IMR-90 (cell line): Measurements from ENCODE around the gene BDNF. TPM values are rescaled to one million over a fixed set of nuclear protein-coding genes. Genes with fewer than 3 reads are reported as not detected.

Experiments used
- ATAC-seq: fragments of 200-7000 bp; cut with Tn5 transposase; 2 replicates; pipeline ENCODE4 v1.9.1; 2020; ENCODE audit warnings: low read depth, mild to moderate bottlenecking, moderate library complexity
- BruUV-seq: library from RNA; stranded (reverse); fragments of 400-500 nt; replicated peaks from 2 replicates; lab custom pipeline; 2021; lab: Mats Ljungman, UMichigan
- CTCF ChIA-PET: fragments of 300-600 bp; formaldehyde crosslinking; extraction: SDS; loops from one replicate; lab custom pipeline; 2021; ENCODE audit warnings: antibody characterized with exemption; lab: Yijun Ruan, JAX
- POLR2A ChIA-PET: fragments of 300-600 bp; sonication (Branson Sonifier 250); formaldehyde crosslinking; loops from one replicate; lab custom pipeline; 2022; ENCODE audit warnings: antibody characterized with exemption; ENCODE audit not compliant: unreplicated experiment; lab: Charles Lee
- DNase-seq: peaks from one replicate; pipeline ENCODE4 v3.0.0; 2013
- H2AFZ ChIP-seq: replicated peaks from 2 replicates; pipeline ENCODE3; 2013; ENCODE audit warnings: low read length, mild to moderate bottlenecking; ENCODE audit not compliant: poor library complexity
- H2AK5ac ChIP-seq: 2 replicates; pipeline ENCODE4 v1.6.1; 2013; ENCODE audit warnings: low read depth, low read length, inconsistent platforms
- H2AK9ac ChIP-seq: replicated peaks from 2 replicates; pipeline ENCODE3; 2013; ENCODE audit warnings: mild to moderate bottlenecking, low read depth, low read length, moderate library complexity; ENCODE audit not compliant: poor library complexity
- H2BK120ac ChIP-seq: 2 replicates; pipeline ENCODE4 v1.6.1; 2013; ENCODE audit warnings: low read depth, low read length, inconsistent platforms
- H2BK15ac ChIP-seq: 3 replicates; pipeline ENCODE4 v1.6.1; 2013; ENCODE audit warnings: low read depth, low read length, inconsistent platforms
- H2BK20ac ChIP-seq: 2 replicates; pipeline ENCODE4 v1.6.1; 2013; ENCODE audit warnings: low read depth, mild to moderate bottlenecking, inconsistent platforms, low read length, moderate library complexity
- H2BK5ac ChIP-seq: 2 replicates; pipeline ENCODE4 v1.6.1; 2013; ENCODE audit warnings: mild to moderate bottlenecking, low read depth, low read length, inconsistent platforms; ENCODE audit not compliant: poor library complexity, severe bottlenecking
- H3K14ac ChIP-seq: replicated peaks from 2 replicates; pipeline ENCODE4 v1.6.1; 2013; ENCODE audit warnings: low read depth, low read length, inconsistent platforms
- H3K18ac ChIP-seq: 2 replicates; pipeline ENCODE4 v1.6.1; 2013; ENCODE audit warnings: low read depth, low read length, control low read depth
- H3K23ac ChIP-seq: 2 replicates; pipeline ENCODE4 v1.6.1; 2013; ENCODE audit warnings: low read depth, low read length, inconsistent platforms
- H3K27ac ChIP-seq: 2 replicates; pipeline ENCODE4 v1.5.1; 2013; ENCODE audit warnings: mild to moderate bottlenecking, control low read depth, low read length; ENCODE audit not compliant: insufficient read depth
- H3K27me3 ChIP-seq: 2 replicates; pipeline ENCODE4 v1.6.1; 2013; ENCODE audit warnings: low read length; ENCODE audit not compliant: control insufficient read depth, insufficient read depth
- H3K36me3 ChIP-seq: 2 replicates; pipeline ENCODE4 v1.6.1; 2013; ENCODE audit warnings: low read length, mixed read lengths; ENCODE audit not compliant: control insufficient read depth, insufficient read depth
- H3K4ac ChIP-seq: 2 replicates; pipeline ENCODE4 v1.6.1; 2013; ENCODE audit warnings: low read depth, low read length, inconsistent platforms
- H3K4me1 ChIP-seq: 2 replicates; pipeline ENCODE4 v1.6.1; 2013; ENCODE audit warnings: low read length, mixed read lengths; ENCODE audit not compliant: control insufficient read depth, insufficient read depth
- H3K4me2 ChIP-seq: 2 replicates; pipeline ENCODE4 v1.6.1; 2013; ENCODE audit warnings: low read depth, mild to moderate bottlenecking, control low read depth, low read length, moderate library complexity
- H3K4me3 ChIP-seq: 2 replicates; pipeline ENCODE4 v1.5.1; 2013; ENCODE audit warnings: low read depth, mild to moderate bottlenecking, control low read depth, low read length, moderate library complexity; ENCODE audit not compliant: insufficient read depth
- H3K56ac ChIP-seq: 2 replicates; pipeline ENCODE4 v1.6.1; 2013; ENCODE audit warnings: low read length, inconsistent platforms; ENCODE audit not compliant: insufficient read depth; ENCODE audit errors: extremely low read depth
- H3K79me1 ChIP-seq, 2 experiments: 2 replicates each; pipeline ENCODE4 v1.6.1; 2013; ENCODE audit warnings: low read length in 2 of 2, inconsistent platforms in 1 of 2, low read depth in 1 of 2
- H3K9ac ChIP-seq: 2 replicates; pipeline ENCODE4 v1.6.1; 2013; ENCODE audit warnings: low read depth, low read length, control low read depth
- H3K9me1 ChIP-seq: 2 replicates; pipeline ENCODE4 v1.6.1; 2013; ENCODE audit warnings: low read length, inconsistent platforms; ENCODE audit not compliant: insufficient read depth
- H3K9me3 ChIP-seq: 2 replicates; pipeline ENCODE4 v1.6.1; 2013; ENCODE audit warnings: low read length; ENCODE audit not compliant: control insufficient read depth, insufficient read depth
- H4K20me1 ChIP-seq: 2 replicates; pipeline ENCODE4 v1.6.1; 2013; ENCODE audit warnings: low read length, inconsistent platforms; ENCODE audit not compliant: insufficient read depth
- H4K5ac ChIP-seq: 2 replicates; pipeline ENCODE4 v1.6.1; 2013; ENCODE audit warnings: mild to moderate bottlenecking, low read depth, low read length, control low read depth
- H4K8ac ChIP-seq, 2 experiments: 2 replicates each; pipeline ENCODE4 v1.6.1; 2013; ENCODE audit warnings: low read depth in 2 of 2, low read length in 2 of 2, control low read depth in 1 of 2, inconsistent platforms in 1 of 2
- H4K91ac ChIP-seq: 2 replicates; pipeline ENCODE4 v1.6.1; 2013; ENCODE audit warnings: low read depth, low read length, inconsistent platforms; ENCODE audit not compliant: insufficient read depth
- BHLHE40 ChIP-seq: fragments of 150-350 bp; IDR thresholded peaks from 2 replicates; pipeline ENCODE4 v1.6.1; 2016; ENCODE audit warnings: mild to moderate bottlenecking, low read depth, low read length
- MAFK ChIP-seq: IDR thresholded peaks from 2 replicates; pipeline ENCODE4 v1.6.1; 2012; ENCODE audit warnings: low read depth, low read length, improper control_type of control experiment
- MXI1 ChIP-seq: IDR thresholded peaks from 2 replicates; pipeline ENCODE4 v1.6.1; 2012; ENCODE audit warnings: low read depth, mild to moderate bottlenecking, low read length, moderate library complexity, borderline replicate concordance
- NFE2L2 ChIP-seq: fragments of 150-350 bp; IDR thresholded peaks from 2 replicates; pipeline ENCODE4 v1.6.1; 2016; ENCODE audit warnings: low read depth, mild to moderate bottlenecking, low read length
- POLR2A ChIP-seq: IDR thresholded peaks from 2 replicates; pipeline ENCODE4 v1.6.1; 2012; ENCODE audit warnings: mild to moderate bottlenecking, low read depth, low read length
- RCOR1 ChIP-seq: IDR thresholded peaks from 2 replicates; pipeline ENCODE4 v1.6.1; 2012; ENCODE audit warnings: mild to moderate bottlenecking, low read length, improper control_type of control experiment; ENCODE audit not compliant: insufficient replicate concordance
- USF2 ChIP-seq: fragments of 150-350 bp; IDR thresholded peaks from 2 replicates; pipeline ENCODE4 v1.6.1; 2017; ENCODE audit warnings: mild to moderate bottlenecking, antibody characterized with exemption, low read length, low read depth
- WGBS, 2 experiments: methylation state at CpG; one replicate each; pipeline versions ENCODE4 v1.1.5 to v1.1.7; 2013; ENCODE audit warnings: missing lambda C conversion rate in 2 of 2; ENCODE audit not compliant: insufficient read length in 1 of 2; ENCODE audit errors: extremely low coverage in 2 of 2; 5-methylcytosine and 5-hydroxymethylcytosine counted together
- dilution Hi-C: fragments of 300-500 bp; cut with HindIII; formaldehyde crosslinking; loops from one replicate; pipeline ENCODE4 v1.14.3; 2018; ENCODE audit warnings: low sequenced_read_pairs; ENCODE audit not compliant: unreplicated experiment
- in situ Hi-C: fragments of 300-500 bp; cut with MboI; formaldehyde crosslinking; loops from 3 replicates; pipeline ENCODE4 v1.14.3; 2019; ENCODE audit warnings: low sequenced_read_pairs, inconsistent platforms, mixed read lengths
- intact Hi-C: fragments of 100-400 bp; cut with micrococcal nuclease; formaldehyde crosslinking; loops from 2 replicates; pipeline ENCODE4 v1.10.0; 2022
- polyA plus RNA-seq, 3 experiments: library from polyadenylated mRNA; depleted of rRNA; stranded (reverse); fragments of >200 nt; gene quantifications; 2 replicates each; pipeline ENCODE4 v1.2.3, GENCODE V29; 2012; ENCODE audit warnings: low replicate concordance in 1 of 3
- total RNA-seq: library from RNA; depleted of rRNA; stranded (reverse); fragments of >200 nt; gene quantifications from 2 replicates; pipeline ENCODE4 v1.2.3, GENCODE V29; 2012

BDNF gene
- total and polyA plus RNA-seq, 2 of the 4 experiments (the other 2 are of a cell fraction), result 94.8 to 152 TPM

- ChIA-PET CTCF (interaction anchor here (0.5 to 1.7 kb wide), 10 partner anchors 20 to 1630 kb away, joined by 3 to 5 read pairs (median 3); no protein-coding TSS in a partner anchor), POLR2A (interaction anchor here (0.6 to 2.4 kb wide), 14 partner anchors 11 to 1630 kb away, joined by 3 to 16 read pairs (median 3); partner anchors contain the start of genes KIF18A and METTL15)
- WGBS, 2 experiments, result 0% methylated on average over 2 of the region's 30 CpGs; no CpG with 5 or more reads in 1 of the 2 experiments
- peak overlapping the region; percentile 87 for H2AK9ac ChIP-seq
- peak; percentile 0; the same call in 1 of the 2 replicates for ATAC-seq
- H3K56ac ChIP-seq, result peak overlapping the region; percentile 98
- H3K36me3 ChIP-seq, result peaks cover 6% of the 10 kb centered on the region
- intact Hi-C loops, result loop anchor here (1.0 to 5.0 kb wide), 7 partner anchors 643 to 1635 kb away; no protein-coding TSS in a partner anchor
- TF ChIP-seq MAFK, result no peak
- no peak for TF ChIP-seq BHLHE40
- no peak for TF ChIP-seq MXI1
- TF ChIP-seq RCOR1, result no peak
- TF ChIP-seq POLR2A, result peak; percentile 82
- no peak for TF ChIP-seq NFE2L2
- no peak for TF ChIP-seq USF2
- no peaks in the 10 kb centered on the region for H3K9me3 ChIP-seq
- H3K4me3 ChIP-seq, result peak overlapping the region; percentile 85
- peak overlapping the region; percentile 42; the same call in 1 of the 3 replicates for H2BK15ac ChIP-seq
- peaks cover 4 to 27% of the 10 kb centered on the region in 2 experiments; a peak in 3 of 4 replicates for H3K79me1 ChIP-seq
- peak overlapping the region; percentile 97 for H3K23ac ChIP-seq
- BruUV-seq, result no TSS peak
- peak; percentile 55 for DNase-seq
- H3K9me1 ChIP-seq, result no peaks in the 10 kb centered on the region
- H3K4ac ChIP-seq, result peak overlapping the region; percentile 95
- dilution Hi-C loops, result no loop called here
- peak overlapping the region; percentile 98 for H3K9ac ChIP-seq
- H4K20me1 ChIP-seq, result peaks cover 55% of the 10 kb centered on the region
- peak overlapping the region; percentile 92 for H3K27ac ChIP-seq
- H2BK5ac ChIP-seq, result peak overlapping the region; percentile 92
- H3K4me2 ChIP-seq, result peak overlapping the region; percentile 27
- H3K18ac ChIP-seq, result peak overlapping the region; percentile 91
- peak overlapping the region; percentile 82 for H2AK5ac ChIP-seq
- no peaks in the 10 kb centered on the region for H3K27me3 ChIP-seq
- H2BK120ac ChIP-seq, result peak overlapping the region; percentile 65
- H2AFZ ChIP-seq, result peak overlapping the region; percentile 79
- peak overlapping the region; percentile 58 for H4K5ac ChIP-seq
- in situ Hi-C loops, result loop anchor here (10.0 kb wide), 1 partner anchor 995 kb away; no protein-coding TSS in a partner anchor
- peak overlapping the region; percentile 98 for H3K14ac ChIP-seq
- H3K4me1 ChIP-seq, result peaks cover 6% of the 10 kb centered on the region; the same call in 1 of the 2 replicates
- peak overlapping the region; percentile 37; the same call in 1 of the 2 replicates for H2BK20ac ChIP-seq
- peak overlapping the region; percentile 93 for H4K91ac ChIP-seq
- peak overlapping the region; percentile 88 to 90 for H4K8ac ChIP-seq
These were observed 871 bp downstream of the BDNF start for GRCh38 chr11:27699242-27699925.
